Measurements from ENCODE around the gene CHERP.

Gene CHERP

GRCh38 chr19:16470541-16470910 lies 71.7 kb downstream of the CHERP start:
- DNase-seq: no peak

All from right hindlimb (tissue), 1 donor.